CD4-positive, alpha-beta T cell (primary cell): Measurements from ENCODE around the gene CRB1. TPM values are rescaled to one million over a fixed set of nuclear protein-coding genes. Genes with fewer than 3 reads are reported as not detected.
"Not testable (repeated sequence)": the region's sequence is repeated elsewhere in the genome, so short reads cannot be mapped to it uniquely, and the experiment has no call there.

Experiments
- ATAC-seq: fragments of 200-7000 bp; cut with Tn5 transposase; one replicate; pipeline ENCODE4 v1.10.0; 2022; ENCODE audit warnings: mild to moderate bottlenecking; ENCODE audit not compliant: poor library complexity
- CTCF ChIA-PET: fragments of 350-600 bp; sonication (Branson Sonifier 250); formaldehyde crosslinking; loops from one replicate; lab custom pipeline; 2021; ENCODE audit warnings: antibody characterized with exemption, inconsistent platforms; lab: Charles Lee
- POLR2A ChIA-PET: fragments of 350-600 bp; sonication (Branson Sonifier 250); formaldehyde crosslinking; loops from one replicate; lab custom pipeline; 2021; ENCODE audit warnings: antibody characterized with exemption, inconsistent platforms; lab: Charles Lee
- DNase-seq, 14 experiments: peaks; one replicate each; pipeline ENCODE4 v3.0.0-alpha.2; 2013 to 2020; ENCODE audit warnings: mixed read lengths in 2 of 14
- H3K27ac ChIP-seq, 2 donors: one replicate each; pipeline versions ENCODE4 v1.5.1 to v1.7.0; 2013; ENCODE audit warnings: low read length in 2 of 2, low read depth in 1 of 2, mild to moderate bottlenecking in 1 of 2
- H3K27me3 ChIP-seq, 2 experiments: 1 replicate in 1 of 2; 2 replicates in 1 of 2; pipeline versions ENCODE4 v1.6.1 to v1.7.0; 2013; ENCODE audit warnings: low read length in 2 of 2, control low read depth in 1 of 2, mild to moderate bottlenecking in 1 of 2, moderate library complexity in 1 of 2; ENCODE audit not compliant: insufficient read depth in 2 of 2, control insufficient read depth in 1 of 2
- H3K36me3 ChIP-seq: one replicate; pipeline ENCODE4 v1.6.1; 2013; ENCODE audit warnings: low read length, control low read depth; ENCODE audit not compliant: insufficient read depth
- H3K4me1 ChIP-seq: one replicate; pipeline ENCODE4 v1.6.1; 2013; ENCODE audit warnings: low read length, control low read depth; ENCODE audit not compliant: insufficient read depth
- H3K4me3 ChIP-seq: one replicate; pipeline ENCODE4 v1.5.1; 2013; ENCODE audit warnings: mild to moderate bottlenecking, low read length, moderate library complexity
- H3K9me3 ChIP-seq, 2 experiments: 1 replicate in 1 of 2; 2 replicates in 1 of 2; pipeline versions ENCODE4 v1.6.1 to v1.7.0; 2013; ENCODE audit warnings: low read length in 2 of 2, mild to moderate bottlenecking in 2 of 2, control low read depth in 1 of 2, moderate library complexity in 1 of 2; ENCODE audit not compliant: control insufficient read depth in 1 of 2, insufficient read depth in 1 of 2
- H3K27ac Mint-ChIP-seq: one replicate; pipeline ENCODE4 v1.8.0; 2020; ENCODE audit warnings: mixed read lengths
- H3K27me3 Mint-ChIP-seq: one replicate; pipeline ENCODE4 v1.8.0; 2021; ENCODE audit warnings: mixed read lengths
- H3K36me3 Mint-ChIP-seq: one replicate; pipeline ENCODE4 v1.8.0; 2021; ENCODE audit warnings: low read depth, mixed read lengths
- H3K4me1 Mint-ChIP-seq: one replicate; pipeline ENCODE4 v1.8.0; 2021; ENCODE audit warnings: low read depth, mixed read lengths
- H3K4me3 Mint-ChIP-seq: one replicate; pipeline ENCODE4 v1.8.0; 2020; ENCODE audit warnings: mild to moderate bottlenecking, mixed read lengths
- H3K9me3 Mint-ChIP-seq: one replicate; pipeline ENCODE4 v1.8.0; 2020; ENCODE audit warnings: mixed read lengths
- CTCF ChIP-seq: fragments of 200-600 bp; IDR thresholded peaks from one replicate; pipeline ENCODE4 v1.8.0; 2022; ENCODE audit warnings: antibody characterized with exemption, mild to moderate bottlenecking
- intact Hi-C, 2 experiments: fragments of 100-400 bp; cut with DNase I in 1 of 2; cut with micrococcal nuclease in 1 of 2; formaldehyde crosslinking; loops; one replicate each; pipeline versions ENCODE4 v1.15.1 to v1.9.0; 2023 to 2025; cut with DNase I, micrococcal nuclease
- total RNA-seq, 174 experiments: library from RNA in 2 of 174; stranded (reverse) in 2 of 174; gene quantifications; one replicate each; pipeline ENCODE4 v1.2.3 and lab custom pipeline; 2021 to 2026

The CRB1 gene
- total RNA-seq, 2 experiments from 2014 or later = 0.17 to 0.25 TPM

- peaks cover 11% of the 10 kb centered on the region for H3K27me3 Mint-ChIP-seq
- Histone ChIP-seq H3K9me3 (no peaks in the 10 kb centered on the region), H3K27ac (no peak overlapping the region), H3K4me3 (no peak overlapping the region), H3K4me1 (no peaks in the 10 kb centered on the region), H3K36me3 (no peaks in the 10 kb centered on the region), H3K27me3 (no peaks in the 10 kb centered on the region)
- CTCF ChIA-PET = no interaction called here
- DNase-seq = no peak
- no peaks in the 10 kb centered on the region for H3K9me3 Mint-ChIP-seq
- no peak for TF ChIP-seq CTCF
- H3K4me1 Mint-ChIP-seq = peaks cover 2% of the 10 kb centered on the region
- no peak overlapping the region for H3K4me3 Mint-ChIP-seq
- POLR2A ChIA-PET = no interaction called here
- ATAC-seq = no peak
- intact Hi-C loops = no loop called here
- no peaks in the 10 kb centered on the region for H3K36me3 Mint-ChIP-seq
- no peak overlapping the region for H3K27ac Mint-ChIP-seq
These were observed 218.9 kb downstream of the CRB1 start for GRCh38 chr1:197486946-197487345.

- H3K36me3 ChIP-seq, H3K4me1 Mint-ChIP-seq, H3K4me1 ChIP-seq, H3K27ac ChIP-seq, ATAC-seq, H3K4me3 Mint-ChIP-seq, DNase-seq, intact Hi-C loops, H3K27ac Mint-ChIP-seq, H3K27me3 Mint-ChIP-seq, H3K36me3 Mint-ChIP-seq, CTCF ChIA-PET, POLR2A ChIA-PET, H3K9me3 ChIP-seq, H3K4me3 ChIP-seq, H3K27me3 ChIP-seq, H3K9me3 Mint-ChIP-seq: not testable (repeated sequence)
These were observed 223.5 kb downstream of the CRB1 start for GRCh38 chr1:197491505-197491904.

DNA sequence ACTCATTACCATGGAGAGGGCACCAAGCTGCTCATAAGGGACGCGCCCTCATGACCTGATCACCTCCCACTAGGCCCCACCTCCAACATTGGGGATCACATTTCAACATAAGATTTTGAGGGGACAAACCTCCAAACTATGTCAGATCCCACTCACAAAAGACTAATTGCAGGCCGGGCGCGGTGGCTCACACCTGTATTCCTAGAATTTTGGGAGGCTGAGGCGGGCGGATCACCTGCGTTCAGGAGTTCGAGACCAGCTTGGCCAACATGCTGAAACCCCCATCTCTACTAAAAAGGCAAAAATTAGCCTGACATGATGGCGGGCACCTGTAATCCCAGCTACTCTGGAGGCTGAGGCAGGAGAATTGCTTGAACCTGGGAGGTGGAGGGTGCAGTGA, 228.7 kb downstream of the CRB1 start:
- intact Hi-C loops = no loop called here
- Histone ChIP-seq H3K4me1 (no peaks in the 10 kb centered on the region), H3K4me3 (no peak overlapping the region), H3K27ac (no peak overlapping the region), H3K36me3 (no peaks in the 10 kb centered on the region), H3K27me3 (no peaks in the 10 kb centered on the region), H3K9me3 (no peaks in the 10 kb centered on the region)
- no peak for TF ChIP-seq CTCF
- DNase-seq = no peak
- no peaks in the 10 kb centered on the region for H3K4me1 Mint-ChIP-seq
- ChIA-PET POLR2A (no interaction called here), CTCF (no interaction called here)
- H3K36me3 Mint-ChIP-seq = no peaks in the 10 kb centered on the region
- H3K9me3 Mint-ChIP-seq = no peaks in the 10 kb centered on the region
- no peak for ATAC-seq
- H3K4me3 Mint-ChIP-seq = no peak overlapping the region
- H3K27me3 Mint-ChIP-seq = no peaks in the 10 kb centered on the region
- H3K27ac Mint-ChIP-seq = no peak overlapping the region

DNA sequence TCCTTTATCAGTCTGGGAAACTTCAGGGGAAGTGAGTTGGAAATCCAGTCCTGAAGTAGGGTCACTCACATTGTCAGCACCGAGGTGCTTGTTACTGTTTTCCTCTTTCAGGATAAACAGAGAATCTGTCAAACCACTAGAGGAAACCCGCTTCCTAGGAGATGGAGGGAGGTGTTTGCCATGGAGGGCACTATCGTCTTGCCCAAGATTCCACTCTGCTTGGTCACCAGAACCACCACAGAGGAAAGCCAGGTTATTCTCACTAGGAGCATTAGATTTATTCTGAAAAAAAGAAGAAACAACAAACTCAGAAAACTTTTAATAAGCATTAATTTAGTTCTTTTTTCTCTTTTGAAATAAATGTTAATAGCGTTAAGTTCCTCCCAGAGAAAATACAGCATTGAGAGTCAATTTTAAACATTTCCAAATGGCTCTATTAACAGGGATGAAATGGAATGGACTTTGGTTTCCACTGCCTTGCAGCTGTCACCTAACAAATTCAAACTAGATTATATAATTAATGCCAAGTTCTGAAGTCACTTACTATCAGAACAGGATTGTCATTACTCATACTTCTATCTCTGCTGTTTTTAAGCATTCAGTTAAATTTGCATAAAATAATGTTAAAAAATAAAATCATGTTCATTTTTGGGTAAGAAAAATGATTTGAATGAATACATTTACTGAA, 242.8 kb downstream of the CRB1 start:
- Mint-ChIP-seq H3K27me3 (no peaks in the 10 kb centered on the region), H3K27ac (no peak overlapping the region), H3K4me3 (no peak overlapping the region), H3K9me3 (no peaks in the 10 kb centered on the region), H3K4me1 (no peaks in the 10 kb centered on the region), H3K36me3 (peaks cover 38% of the 10 kb centered on the region)
- intact Hi-C loops = no loop called here
- CTCF ChIA-PET = no interaction called here
- no peak overlapping the region for H3K4me3 ChIP-seq
- no peaks in the 10 kb centered on the region for H3K27me3 ChIP-seq
- TF ChIP-seq CTCF = no peak
- ATAC-seq (no peak), DNase-seq (no peak)
- peaks cover 25% of the 10 kb centered on the region for H3K36me3 ChIP-seq
- POLR2A ChIA-PET = no interaction called here
- no peaks in the 10 kb centered on the region for H3K4me1 ChIP-seq
- H3K27ac ChIP-seq = no peak overlapping the region
- no peaks in the 10 kb centered on the region for H3K9me3 ChIP-seq
